ENCODE data around the gene BIRC5.

- TF ChIP-seq POLR2A (IDR thresholded peaks at IDR 0.05; ENCODE audit: low read depth, low read length), result no peak
- no peak for TF ChIP-seq TAF1 (IDR thresholded peaks at IDR 0.05; ENCODE audit: borderline replicate concordance, low read depth, low read length)
Observed at GRCh38 chr17:78266231-78266631, 52.2 kb downstream of the BIRC5 start.
